Gastrocnemius medialis (tissue), 4 donors: ENCODE results near the gene INPP4A.

Experiments used
- CTCF ChIP-seq, 5 experiments: fragments of 450-650 bp in 3 of 5; fragments of 200-600 bp in 2 of 5; sonication (generic) in 2 of 5; IDR thresholded peaks in 4 of 5; conservative IDR thresholded peaks in 1 of 5; 1 replicate in 4 of 5; 2 replicates in 1 of 5; pipeline ENCODE4 v1.5.1; 2016 to 2019; ENCODE audit warnings: antibody characterized with exemption in 5 of 5, mild to moderate bottlenecking in 3 of 5, moderate library complexity in 3 of 5
- POLR2A ChIP-seq, 2 donors: fragments of 450-650 bp; IDR thresholded peaks; one replicate each; pipeline ENCODE4 v1.6.1; 2017; ENCODE audit warnings: antibody characterized with exemption in 2 of 2, mild to moderate bottlenecking in 2 of 2, moderate library complexity in 2 of 2

- TF ChIP-seq CTCF (IDR thresholded peaks at IDR 0.05 in 4 of 5, conservative IDR thresholded peaks at IDR 0.05 in 1 of 5) (no peak), POLR2A (IDR thresholded peaks at IDR 0.05) (no peak)
Observed at GRCh38 chr2:98519851-98520250, 75.2 kb downstream of the INPP4A start.
